HepG2 (cell line): ENCODE results near the gene SLC2A8. TPM values are rescaled to one million over a fixed set of nuclear protein-coding genes. Genes with fewer than 3 reads are reported as not detected.

Experiments used
- ISX ChIP-seq: sonication (generic); formaldehyde crosslinking; conservative IDR thresholded peaks from 2 replicates; pipeline ENCODE4 v1.5.0; 2020; ENCODE audit warnings: missing genetic modification reagents
- RBAK ChIP-seq: sonication (generic); formaldehyde crosslinking; IDR thresholded peaks from 2 replicates; pipeline ENCODE4 v1.5.1; 2020; ENCODE audit warnings: mild to moderate bottlenecking, missing genetic modification reagents
- ZNF569 ChIP-seq: sonication (generic); formaldehyde crosslinking; IDR thresholded peaks from 2 replicates; pipeline ENCODE4 v1.5.0; 2020; ENCODE audit warnings: mild to moderate bottlenecking, missing genetic modification reagents, moderate library complexity, borderline replicate concordance
- polyA plus RNA-seq, 8 experiments: library from polyadenylated mRNA; depleted of rRNA in 3 of 8; stranded (reverse) in 7 of 8; unstranded in 1 of 8; fragments of >200 nt; fragmentation: Illumina TruSeq in 4 of 8; extraction: Trizol in 4 of 8; gene quantifications; 2 replicates each; pipeline versions ENCODE4 v1.2.1 to v1.2.3, GENCODE V29; 2011 to 2016; ENCODE audit warnings: low read depth in 4 of 8, missing spikeins in 1 of 8, mixed read lengths in 1 of 8; ENCODE audit not compliant: insufficient read depth in 1 of 8
- total RNA-seq, 5 experiments: library from RNA; depleted of rRNA; stranded (reverse); fragments of >200 nt; fragmentation: Illumina TruSeq; extraction: Trizol; gene quantifications; 2 replicates each; pipeline ENCODE4 v1.2.3, GENCODE V29; 2016; ENCODE audit warnings: low read depth in 1 of 5
- TF ChIP-seq, protein P1 (sequence below): sonication (generic); formaldehyde crosslinking; IDR thresholded peaks from one replicate; pipeline ENCODE4 v1.5.1; 2020; ENCODE audit warnings: mild to moderate bottlenecking, missing genetic modification reagents; ENCODE audit errors: not compliant biosample characterization
- TF ChIP-seq, protein P2 (sequence below): sonication (generic); formaldehyde crosslinking; IDR thresholded peaks from 2 replicates; pipeline ENCODE4 v1.4.0; 2020; ENCODE audit warnings: missing genetic modification reagents, borderline replicate concordance

The SLC2A8 gene
- total and polyA plus RNA-seq, 2 of the 13 experiments (the other 11 are each of a cell fraction or from before 2014, with no cell fraction given), result 22.6 to 48.6 TPM

DNA sequence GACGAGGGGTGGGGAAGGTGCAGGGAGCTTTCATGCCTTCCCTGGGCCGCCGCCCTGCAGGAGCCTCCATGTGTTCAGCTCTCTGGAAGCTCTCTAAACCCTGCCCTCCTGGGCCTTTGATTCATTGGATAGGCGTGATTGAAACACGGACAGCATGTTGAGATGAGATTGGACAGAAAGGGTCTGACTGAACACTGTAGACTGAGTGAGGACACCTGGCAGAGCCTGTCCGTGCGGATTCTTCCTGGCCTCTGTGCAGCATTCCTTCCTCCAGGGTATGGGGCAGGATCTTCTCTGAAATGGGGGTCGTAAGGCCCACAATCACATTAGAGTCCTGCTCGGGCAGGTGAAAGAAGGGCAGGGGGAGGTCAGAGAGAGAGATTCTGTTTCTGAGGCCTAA is 41.4 kb downstream of the SLC2A8 start (continued):
- TF ChIP-seq, protein P1, sequence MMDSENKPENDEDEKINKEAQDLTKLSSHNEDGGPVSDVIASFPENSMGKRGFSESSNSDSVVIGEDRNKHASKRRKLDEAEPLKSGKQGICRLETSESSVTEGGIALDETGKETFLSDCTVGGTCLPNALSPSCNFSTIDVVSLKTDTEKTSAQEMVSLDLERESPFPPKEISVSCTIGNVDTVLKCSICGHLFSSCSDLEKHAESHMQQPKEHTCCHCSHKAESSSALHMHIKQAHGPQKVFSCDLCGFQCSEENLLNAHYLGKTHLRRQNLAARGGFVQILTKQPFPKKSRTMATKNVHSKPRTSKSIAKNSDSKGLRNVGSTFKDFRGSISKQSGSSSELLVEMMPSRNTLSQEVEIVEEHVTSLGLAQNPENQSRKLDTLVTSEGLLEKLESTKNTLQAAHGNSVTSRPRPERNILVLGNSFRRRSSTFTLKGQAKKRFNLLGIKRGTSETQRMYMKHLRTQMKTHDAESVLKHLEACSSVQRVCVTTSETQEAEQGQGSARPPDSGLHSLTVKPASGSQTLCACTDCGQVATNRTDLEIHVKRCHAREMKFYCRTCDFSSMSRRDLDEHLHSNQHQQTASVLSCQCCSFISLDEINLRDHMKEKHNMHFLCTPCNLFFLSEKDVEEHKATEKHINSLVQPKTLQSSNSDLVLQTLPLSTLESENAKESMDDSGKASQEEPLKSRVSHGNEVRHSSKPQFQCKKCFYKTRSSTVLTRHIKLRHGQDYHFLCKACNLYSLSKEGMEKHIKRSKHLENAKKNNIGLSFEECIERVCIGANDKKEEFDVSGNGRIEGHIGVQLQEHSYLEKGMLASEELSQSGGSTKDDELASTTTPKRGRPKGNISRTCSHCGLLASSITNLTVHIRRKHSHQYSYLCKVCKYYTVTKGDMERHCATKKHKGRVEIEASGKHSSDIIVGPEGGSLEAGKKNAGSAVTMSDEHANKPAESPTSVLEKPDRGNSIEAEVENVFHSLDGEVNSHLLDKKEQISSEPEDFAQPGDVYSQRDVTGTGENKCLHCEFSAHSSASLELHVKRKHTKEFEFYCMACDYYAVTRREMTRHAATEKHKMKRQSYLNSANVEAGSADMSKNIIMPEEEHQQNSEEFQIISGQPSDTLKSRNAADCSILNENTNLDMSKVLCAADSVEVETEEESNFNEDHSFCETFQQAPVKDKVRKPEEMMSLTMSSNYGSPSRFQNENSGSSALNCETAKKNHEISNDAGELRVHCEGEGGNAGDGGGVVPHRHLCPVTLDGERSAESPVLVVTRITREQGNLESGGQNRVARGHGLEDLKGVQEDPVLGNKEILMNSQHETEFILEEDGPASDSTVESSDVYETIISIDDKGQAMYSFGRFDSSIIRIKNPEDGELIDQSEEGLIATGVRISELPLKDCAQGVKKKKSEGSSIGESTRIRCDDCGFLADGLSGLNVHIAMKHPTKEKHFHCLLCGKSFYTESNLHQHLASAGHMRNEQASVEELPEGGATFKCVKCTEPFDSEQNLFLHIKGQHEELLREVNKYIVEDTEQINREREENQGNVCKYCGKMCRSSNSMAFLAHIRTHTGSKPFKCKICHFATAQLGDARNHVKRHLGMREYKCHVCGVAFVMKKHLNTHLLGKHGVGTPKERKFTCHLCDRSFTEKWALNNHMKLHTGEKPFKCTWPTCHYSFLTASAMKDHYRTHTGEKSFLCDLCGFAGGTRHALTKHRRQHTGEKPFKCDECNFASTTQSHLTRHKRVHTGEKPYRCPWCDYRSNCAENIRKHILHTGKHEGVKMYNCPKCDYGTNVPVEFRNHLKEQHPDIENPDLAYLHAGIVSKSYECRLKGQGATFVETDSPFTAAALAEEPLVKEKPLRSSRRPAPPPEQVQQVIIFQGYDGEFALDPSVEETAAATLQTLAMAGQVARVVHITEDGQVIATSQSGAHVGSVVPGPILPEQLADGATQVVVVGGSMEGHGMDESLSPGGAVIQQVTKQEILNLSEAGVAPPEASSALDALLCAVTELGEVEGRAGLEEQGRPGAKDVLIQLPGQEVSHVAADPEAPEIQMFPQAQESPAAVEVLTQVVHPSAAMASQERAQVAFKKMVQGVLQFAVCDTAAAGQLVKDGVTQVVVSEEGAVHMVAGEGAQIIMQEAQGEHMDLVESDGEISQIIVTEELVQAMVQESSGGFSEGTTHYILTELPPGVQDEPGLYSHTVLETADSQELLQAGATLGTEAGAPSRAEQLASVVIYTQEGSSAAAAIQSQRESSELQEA, result no peak
- TF ChIP-seq ZNF569 (CRISPR knock-in tag), result no peak
- TF ChIP-seq, protein P2, sequence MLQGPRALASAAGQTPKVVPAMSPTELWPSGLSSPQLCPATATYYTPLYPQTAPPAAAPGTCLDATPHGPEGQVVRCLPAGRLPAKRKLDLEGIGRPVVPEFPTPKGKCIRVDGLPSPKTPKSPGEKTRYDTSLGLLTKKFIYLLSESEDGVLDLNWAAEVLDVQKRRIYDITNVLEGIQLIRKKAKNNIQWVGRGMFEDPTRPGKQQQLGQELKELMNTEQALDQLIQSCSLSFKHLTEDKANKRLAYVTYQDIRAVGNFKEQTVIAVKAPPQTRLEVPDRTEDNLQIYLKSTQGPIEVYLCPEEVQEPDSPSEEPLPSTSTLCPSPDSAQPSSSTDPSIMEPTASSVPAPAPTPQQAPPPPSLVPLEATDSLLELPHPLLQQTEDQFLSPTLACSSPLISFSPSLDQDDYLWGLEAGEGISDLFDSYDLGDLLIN (CRISPR knock-in tag), result no peak
- TF ChIP-seq ISX, result no peak
- no peak for TF ChIP-seq RBAK (CRISPR knock-in tag)
- TF ChIP-seq, all 625 proteins: peak for 0
